Fibroblast of the conjunctiva (primary cell): ENCODE measurements around the gene BANP.
"Not testable (repeated sequence)": the region's sequence is repeated elsewhere in the genome, so short reads cannot be mapped to it uniquely, and the experiment has no call there.

Experiments
- DNase-seq: peaks from one replicate; pipeline ENCODE4 v3.0.0-alpha.2; 2010; ENCODE audit warnings: low read depth

Gene BANP

DNA sequence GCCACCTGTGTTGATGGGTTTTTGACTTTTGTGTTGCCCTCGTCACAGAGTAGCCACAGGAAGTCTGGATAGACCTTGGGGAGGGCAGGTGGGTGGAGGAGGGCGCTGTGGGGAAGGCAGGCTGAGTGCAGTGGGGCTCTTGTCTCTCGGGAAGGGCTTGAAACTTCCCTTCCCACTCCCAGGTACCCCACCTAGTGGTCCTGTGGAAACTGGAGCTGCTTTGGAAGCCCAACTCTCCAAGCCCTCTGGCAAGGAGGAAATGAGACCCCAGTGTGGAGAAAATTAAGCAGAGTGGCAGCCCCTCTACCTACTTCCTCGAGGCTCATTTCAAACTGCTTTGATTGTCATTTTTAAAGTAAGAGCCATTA, 24.1 kb upstream of the BANP start:
- no peak for DNase-seq

GRCh38 chr16:87929986-87930385, 21.2 kb upstream of the BANP start:
- DNase-seq, result no peak

GRCh38 chr16:87930456-87930855, 20.8 kb upstream of the BANP start:
- no peak for DNase-seq

- no peak for DNase-seq
Observed at GRCh38 chr16:87931504-87931903, 19.7 kb upstream of the BANP start.

DNA sequence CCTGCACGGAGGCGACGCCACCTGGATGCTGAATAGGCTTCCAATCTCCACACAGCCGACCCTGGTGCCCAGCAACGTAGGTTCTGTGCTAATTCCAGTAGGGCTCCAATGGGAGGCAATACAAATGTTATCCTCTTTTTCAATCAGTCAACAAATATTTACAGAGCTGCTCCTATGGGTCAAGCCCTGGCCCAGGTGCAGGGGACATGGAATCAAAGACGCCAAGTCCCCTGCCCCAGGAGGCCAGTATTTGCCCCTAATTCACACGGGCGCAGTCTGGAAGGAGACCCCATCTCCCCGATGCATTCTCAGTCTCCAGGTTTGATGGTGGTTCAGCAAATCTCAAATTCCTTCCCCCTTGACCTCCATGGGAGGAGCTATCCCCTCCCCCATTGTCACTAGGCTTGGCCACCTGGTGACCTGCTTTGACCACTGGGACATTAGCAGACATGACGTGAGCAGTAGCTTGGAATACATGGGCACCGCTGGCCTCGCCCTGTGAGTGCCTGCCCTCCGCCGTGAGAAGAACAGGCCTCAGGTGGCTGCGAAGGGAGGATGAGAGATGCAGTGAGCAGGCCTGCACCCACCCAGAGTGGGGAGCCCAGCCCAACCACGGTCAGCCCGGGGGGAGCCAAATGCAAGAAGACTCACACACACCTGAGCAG, 18.6 kb upstream of the BANP start:
- DNase-seq, result not testable (repeated sequence)

GRCh38 chr16:87933140-87933495, 18.1 kb upstream of the BANP start:
- DNase-seq, result no peak

DNA sequence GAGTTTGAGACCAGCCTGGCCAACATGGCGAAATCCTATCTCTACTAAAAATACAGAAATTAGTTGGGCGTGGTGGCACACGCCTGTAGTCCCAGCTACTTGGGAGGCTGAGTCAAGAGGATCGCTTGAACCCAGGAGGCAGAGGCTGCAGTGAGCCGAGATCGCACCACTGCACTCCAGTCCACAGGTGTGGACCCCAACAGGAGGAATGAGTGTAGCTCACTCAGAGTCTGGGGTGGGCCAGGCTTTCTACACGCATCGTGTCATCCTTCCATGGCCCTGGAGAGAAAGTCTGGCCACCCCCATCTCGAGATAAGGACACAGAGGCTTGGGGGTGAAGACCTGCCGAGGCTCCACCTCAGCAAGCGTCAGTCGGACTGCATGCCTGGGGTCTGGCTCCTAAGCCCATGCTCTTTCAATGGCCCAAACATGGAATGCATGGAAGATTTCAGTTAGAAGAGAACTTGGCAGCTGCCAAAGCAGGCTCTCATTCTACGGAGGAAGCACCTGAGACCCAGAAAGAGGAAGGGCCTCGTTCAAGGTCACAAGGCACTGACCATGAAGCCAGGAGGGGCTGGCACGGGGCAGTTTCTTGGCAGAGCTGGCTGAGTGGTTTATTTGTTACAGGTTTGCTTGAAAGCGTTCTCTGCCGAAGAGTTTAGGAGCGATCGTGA, 16.3 kb upstream of the BANP start:
- DNase-seq, result not testable (repeated sequence)

- DNase-seq, result not testable (repeated sequence)
Observed at GRCh38 chr16:87936016-87936374, 15.2 kb upstream of the BANP start.

- no peak for DNase-seq
Observed at GRCh38 chr16:87936375-87937230, 14.6 kb upstream of the BANP start, which contains the start of gene CA5A. Gene CA5A, minus strand, starts transcription at chr16:87936529. Its CDS starts 79 bp downstream, at chr16:87936450.

- not testable (repeated sequence) for DNase-seq
Observed at GRCh38 chr16:87937231-87937542, 14.0 kb upstream of the BANP start.

DNA sequence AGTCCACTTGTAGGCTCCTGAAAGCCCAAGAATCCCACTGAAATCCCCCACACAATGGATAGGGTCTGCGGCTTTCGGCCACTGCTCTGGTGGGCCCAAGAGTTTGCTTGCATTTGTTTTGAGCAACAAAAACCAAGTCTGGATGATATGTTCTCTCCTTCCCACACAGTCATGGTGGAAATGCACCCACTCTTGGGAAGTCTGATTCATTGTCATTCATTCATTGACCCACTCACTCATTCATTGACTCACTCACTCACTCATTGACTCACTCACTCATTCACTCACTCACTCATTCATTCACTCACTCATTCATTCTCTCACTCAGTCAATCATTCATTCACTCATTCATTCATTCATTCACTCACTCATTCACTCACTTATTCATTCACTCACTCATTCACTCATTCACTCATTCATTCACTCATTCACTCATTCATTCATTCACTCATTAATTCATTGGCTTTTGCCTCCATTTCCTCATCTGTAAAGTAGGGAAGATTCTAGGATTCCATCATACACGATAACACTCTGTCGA, 12.8 kb upstream of the BANP start:
- no peak for DNase-seq

GRCh38 chr16:87939562-87940423, 11.4 kb upstream of the BANP start:
- DNase-seq, result no peak

GRCh38 chr16:87942680-87943079, 8.6 kb upstream of the BANP start:
- no peak for DNase-seq

- DNase-seq, result no peak
Observed at GRCh38 chr16:87945351-87946042, 5.7 kb upstream of the BANP start.

DNA sequence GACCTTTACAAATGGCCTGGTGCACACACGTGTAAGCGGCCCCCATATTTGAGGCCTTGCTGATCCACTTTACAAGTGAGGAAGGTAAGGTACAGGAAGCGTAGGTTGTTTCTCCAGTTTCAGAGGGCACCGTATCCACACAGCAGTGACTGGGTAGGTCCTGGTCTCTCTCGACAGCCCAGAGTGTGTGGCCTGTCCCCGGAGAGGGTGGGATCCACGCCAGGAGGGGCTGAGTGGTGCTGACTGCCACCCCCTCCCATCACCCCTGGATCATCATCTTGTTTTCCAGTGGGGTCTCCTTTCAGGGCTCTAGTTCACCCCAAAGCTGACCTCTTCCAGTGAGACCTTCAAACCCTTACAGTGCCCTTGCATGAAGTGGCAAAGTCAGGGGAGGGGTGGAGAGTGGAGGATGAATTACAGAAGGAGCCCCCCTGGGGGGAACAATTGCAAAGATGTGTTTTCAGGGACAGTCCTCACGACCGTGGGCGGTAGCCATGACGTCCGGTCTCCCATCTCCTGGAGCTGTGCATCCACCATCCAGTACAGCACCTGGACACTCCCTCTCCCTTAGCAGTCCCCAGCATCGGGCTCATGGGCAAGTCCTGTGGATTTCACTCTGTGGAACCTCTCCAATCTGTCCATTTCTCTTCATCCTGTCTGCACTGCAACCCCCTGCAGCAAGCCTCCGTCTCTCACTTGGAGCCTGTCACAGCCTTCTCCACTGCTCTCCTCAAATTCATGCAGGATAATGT, 4.5 kb upstream of the BANP start:
- no peak for DNase-seq

GRCh38 chr16:87947356-87948118, 3.7 kb upstream of the BANP start:
- DNase-seq, result no peak

DNA sequence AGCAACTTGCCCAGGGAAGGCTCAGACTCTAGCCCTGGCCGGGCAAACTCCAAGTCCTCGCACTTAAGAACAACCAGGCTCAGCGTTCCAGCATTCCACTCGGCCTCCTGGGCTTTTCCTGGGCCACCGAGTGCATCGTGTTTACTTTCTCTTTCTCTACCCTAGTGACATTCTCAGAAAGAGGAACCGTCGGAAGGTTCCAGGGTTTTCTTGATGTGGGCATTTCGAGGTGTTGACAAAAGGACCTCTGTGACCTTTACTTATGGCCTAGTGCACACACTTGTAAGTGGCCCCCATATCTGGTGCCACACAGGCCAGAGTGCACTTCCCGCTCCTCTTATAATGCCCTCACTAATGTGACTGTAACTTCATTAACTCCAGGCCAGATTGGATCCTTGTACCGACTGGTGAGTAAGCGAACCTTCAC, 3.1 kb upstream of the BANP start:
- no peak for DNase-seq

DNA sequence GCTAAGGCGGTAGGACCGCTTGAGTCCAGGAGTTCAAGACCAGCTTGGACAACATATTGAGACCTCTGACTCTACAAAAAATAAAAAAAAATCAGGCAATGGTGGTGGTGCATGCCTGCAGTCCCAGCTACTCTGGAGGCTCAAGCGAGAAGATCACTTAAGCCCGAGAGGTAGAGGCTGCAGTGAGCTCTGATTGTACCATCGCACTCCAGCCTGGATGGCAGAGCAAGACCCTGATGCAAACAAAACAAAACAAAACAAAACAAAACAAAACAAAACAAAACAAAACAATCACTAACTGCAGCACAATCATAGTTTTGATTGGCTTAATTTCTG, 2.5 kb upstream of the BANP start:
- no peak for DNase-seq

DNA sequence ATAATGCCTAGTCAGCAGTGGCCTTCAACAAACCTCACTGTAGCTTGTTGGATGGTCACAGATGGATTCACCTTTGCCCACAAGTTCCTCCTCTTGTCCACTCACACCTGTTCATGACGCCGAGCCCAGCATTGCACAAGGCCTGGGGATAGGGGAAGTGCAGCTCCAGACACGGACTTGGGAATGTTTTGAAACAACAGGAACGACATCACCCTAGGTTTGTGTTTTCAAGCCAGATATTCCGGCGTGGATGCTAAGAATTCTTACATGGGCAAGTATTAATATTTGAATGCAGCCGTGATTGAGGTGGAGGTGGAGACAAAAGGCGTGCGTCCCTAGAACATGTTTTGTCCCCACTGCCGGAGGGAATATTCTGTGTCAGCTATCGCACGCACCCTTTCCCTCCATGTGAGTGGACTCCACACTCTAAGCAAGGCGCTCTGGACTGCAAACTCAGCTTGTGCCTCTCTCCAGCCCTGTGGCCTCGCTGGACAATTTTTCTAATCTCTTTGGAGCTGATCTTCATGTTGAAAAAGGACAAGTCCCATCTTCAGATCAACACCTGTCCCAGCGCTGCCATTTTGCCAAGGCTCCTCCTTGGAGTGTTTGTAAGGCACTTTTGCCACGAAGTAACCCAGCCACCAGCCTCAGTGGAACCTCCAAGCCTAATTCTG, 2.0 kb upstream of the BANP start:
- no peak for DNase-seq
